H9 (cell line): ENCODE measurements around the gene UQCRC1. TPM values are rescaled to one million over a fixed set of nuclear protein-coding genes. Genes with fewer than 3 reads are reported as not detected.

Experiments used
- DNase-seq: peaks from one replicate; pipeline ENCODE4 v3.0.0-alpha.2; 2017
- H2AFZ ChIP-seq: one replicate; pipeline ENCODE4 v1.6.1; 2013; ENCODE audit warnings: mild to moderate bottlenecking, low read length, control low read depth, moderate library complexity
- H2AK5ac ChIP-seq: 2 replicates; pipeline ENCODE4 v1.6.1; 2013; ENCODE audit warnings: low read length, control low read depth, mixed read lengths; ENCODE audit not compliant: insufficient read length
- H2BK120ac ChIP-seq: one replicate; pipeline ENCODE4 v1.6.1; 2013; ENCODE audit warnings: low read depth, mild to moderate bottlenecking, low read length, control low read depth, inconsistent platforms; ENCODE audit not compliant: poor library complexity, severe bottlenecking
- H2BK12ac ChIP-seq: 2 replicates; pipeline ENCODE4 v1.6.1; 2013; ENCODE audit warnings: low read length, control low read depth, mixed read lengths, low read depth; ENCODE audit not compliant: insufficient read length
- H2BK15ac ChIP-seq: 2 replicates; pipeline ENCODE4 v1.6.1; 2013; ENCODE audit warnings: low read depth, low read length, control low read depth
- H2BK20ac ChIP-seq: one replicate; pipeline ENCODE4 v1.6.1; 2013; ENCODE audit warnings: low read depth, mild to moderate bottlenecking, low read length, control low read depth, inconsistent platforms; ENCODE audit not compliant: poor library complexity, severe bottlenecking
- H2BK5ac ChIP-seq: 2 replicates; pipeline ENCODE4 v1.6.1; 2013; ENCODE audit warnings: low read length, control low read depth, mixed read lengths; ENCODE audit not compliant: insufficient read length
- H3K14ac ChIP-seq: 2 replicates; pipeline ENCODE4 v1.6.1; 2013; ENCODE audit warnings: low read length, control low read depth; ENCODE audit not compliant: insufficient read depth
- H3K18ac ChIP-seq: 2 replicates; pipeline ENCODE4 v1.6.1; 2013; ENCODE audit warnings: low read depth, mild to moderate bottlenecking, mixed read lengths, low read length, control low read depth; ENCODE audit not compliant: insufficient read length
- H3K23ac ChIP-seq: 2 replicates; pipeline ENCODE4 v1.6.1; 2013; ENCODE audit warnings: low read length, control low read depth, mixed read lengths, low read depth; ENCODE audit not compliant: insufficient read length
- H3K23me2 ChIP-seq: 2 replicates; pipeline ENCODE4 v1.6.1; 2013; ENCODE audit warnings: low read depth, mild to moderate bottlenecking, mixed read lengths, low read length, control low read depth; ENCODE audit not compliant: insufficient read length, poor library complexity, severe bottlenecking
- H3K27ac ChIP-seq: 2 replicates; pipeline ENCODE4 v1.5.1; 2013; ENCODE audit warnings: low read length, control low read depth, mixed read lengths, low read depth; ENCODE audit not compliant: insufficient read length
- H3K27me3 ChIP-seq: 2 replicates; pipeline ENCODE4 v1.6.1; 2013; ENCODE audit warnings: low read length, control low read depth, inconsistent platforms; ENCODE audit not compliant: insufficient read depth
- H3K4ac ChIP-seq: 2 replicates; pipeline ENCODE4 v1.6.1; 2013; ENCODE audit warnings: low read depth, mild to moderate bottlenecking, control low read depth, inconsistent platforms, low read length, moderate library complexity
- H3K4me1 ChIP-seq: 2 replicates; pipeline ENCODE4 v1.6.1; 2013; ENCODE audit warnings: low read length, control low read depth, inconsistent platforms; ENCODE audit not compliant: insufficient read depth
- H3K4me2 ChIP-seq: 2 replicates; pipeline ENCODE4 v1.6.1; 2013; ENCODE audit warnings: low read length, control low read depth, mixed read lengths; ENCODE audit not compliant: insufficient read length, insufficient read depth
- H3K56ac ChIP-seq: 2 replicates; pipeline ENCODE4 v1.6.1; 2013; ENCODE audit warnings: low read depth, mild to moderate bottlenecking, mixed read lengths, low read length, control low read depth; ENCODE audit not compliant: insufficient read length
- H3K79me1 ChIP-seq: 2 replicates; pipeline ENCODE4 v1.6.1; 2013; ENCODE audit warnings: low read depth, mild to moderate bottlenecking, moderate library complexity, low read length, control low read depth, inconsistent platforms; ENCODE audit not compliant: insufficient read depth, poor library complexity, severe bottlenecking
- H3K79me2 ChIP-seq: 2 replicates; pipeline ENCODE4 v1.6.1; 2013; ENCODE audit warnings: low read length, control low read depth, inconsistent platforms; ENCODE audit not compliant: insufficient read depth
- H3K9ac ChIP-seq: 2 replicates; pipeline ENCODE4 v1.6.1; 2013; ENCODE audit warnings: low read length, control low read depth, mixed read lengths; ENCODE audit not compliant: insufficient read length; ENCODE audit errors: extremely low read depth
- H3K9me3 ChIP-seq: one replicate; pipeline ENCODE4 v1.6.1; 2013; ENCODE audit warnings: low read depth, low read length, inconsistent platforms; ENCODE audit not compliant: control insufficient read depth
- H3T11ph ChIP-seq: one replicate; pipeline ENCODE4 v1.6.1; 2013; ENCODE audit warnings: mild to moderate bottlenecking, low read length, control low read depth, inconsistent platforms
- H4K20me1 ChIP-seq: one replicate; pipeline ENCODE4 v1.6.1; 2013; ENCODE audit not compliant: control insufficient read depth, insufficient read length, insufficient read depth
- H4K5ac ChIP-seq: 2 replicates; pipeline ENCODE4 v1.6.1; 2013; ENCODE audit warnings: low read depth, mild to moderate bottlenecking, mixed read lengths, low read length, control low read depth; ENCODE audit not compliant: insufficient read length
- H4K8ac ChIP-seq: replicated peaks from 2 replicates; pipeline ENCODE4 v1.6.1; 2013; ENCODE audit warnings: low read length, control low read depth, mixed read lengths, low read depth; ENCODE audit not compliant: insufficient read length
- H4K91ac ChIP-seq: 2 replicates; pipeline ENCODE4 v1.6.1; 2013; ENCODE audit warnings: low read depth, mild to moderate bottlenecking, moderate library complexity, mixed read lengths, low read length, control low read depth; ENCODE audit not compliant: insufficient read length
- H3K27ac Mint-ChIP-seq, 3 experiments: 2 replicates in 2 of 3; 3 replicates in 1 of 3; pipeline ENCODE4 v1.8.0; 2020 to 2021; ENCODE audit warnings: mixed read lengths in 3 of 3, mild to moderate bottlenecking in 1 of 3, moderate library complexity in 1 of 3
- H3K27me3 Mint-ChIP-seq: 2 replicates; pipeline ENCODE4 v1.8.0; 2021; ENCODE audit warnings: low read depth, mild to moderate bottlenecking, moderate library complexity, mixed read lengths
- H3K36me3 Mint-ChIP-seq, 3 experiments: 2 replicates in 2 of 3; 3 replicates in 1 of 3; pipeline ENCODE4 v1.8.0; 2020 to 2021; ENCODE audit warnings: low read depth in 3 of 3, mixed read lengths in 3 of 3; ENCODE audit not compliant: insufficient read depth in 1 of 3
- H3K4me1 Mint-ChIP-seq, 2 experiments: 2 replicates each; pipeline ENCODE4 v1.8.0; 2020; ENCODE audit warnings: mixed read lengths in 2 of 2
- H3K4me3 Mint-ChIP-seq, 2 experiments: 2 replicates in 1 of 2; 3 replicates in 1 of 2; pipeline ENCODE4 v1.8.0; 2020 to 2021; ENCODE audit warnings: mild to moderate bottlenecking in 2 of 2, mixed read lengths in 2 of 2, moderate library complexity in 1 of 2
- H3K9me3 Mint-ChIP-seq, 2 experiments: 2 replicates in 1 of 2; 3 replicates in 1 of 2; pipeline ENCODE4 v1.8.0; 2020; ENCODE audit warnings: mild to moderate bottlenecking in 2 of 2, mixed read lengths in 2 of 2, moderate library complexity in 1 of 2
- WGBS: extraction: QIAGEN DNeasy Blood & Tissue Kit; methylation state at CpG from one replicate; pipeline ENCODE4 v1.1.7; 2013; ENCODE audit warnings: missing lambda C conversion rate, low lambda C conversion rate, mixed read lengths; ENCODE audit not compliant: insufficient read length; ENCODE audit errors: extremely low coverage; 5-methylcytosine and 5-hydroxymethylcytosine counted together
- total RNA-seq: library from RNA; stranded (reverse); gene quantifications from 2 replicates; pipeline ENCODE4 v1.2.1, GENCODE V29; 2021
- TF ChIP-seq, protein P1 (sequence below): fragments of 200-600 bp; sonication (generic); conservative IDR thresholded peaks from 3 replicates; pipeline ENCODE4 v1.8.0; 2021; ENCODE audit warnings: antibody characterized with exemption, mild to moderate bottlenecking

Gene UQCRC1
- total RNA-seq, 1 experiment from 2014 or later, result 285 TPM

DNA sequence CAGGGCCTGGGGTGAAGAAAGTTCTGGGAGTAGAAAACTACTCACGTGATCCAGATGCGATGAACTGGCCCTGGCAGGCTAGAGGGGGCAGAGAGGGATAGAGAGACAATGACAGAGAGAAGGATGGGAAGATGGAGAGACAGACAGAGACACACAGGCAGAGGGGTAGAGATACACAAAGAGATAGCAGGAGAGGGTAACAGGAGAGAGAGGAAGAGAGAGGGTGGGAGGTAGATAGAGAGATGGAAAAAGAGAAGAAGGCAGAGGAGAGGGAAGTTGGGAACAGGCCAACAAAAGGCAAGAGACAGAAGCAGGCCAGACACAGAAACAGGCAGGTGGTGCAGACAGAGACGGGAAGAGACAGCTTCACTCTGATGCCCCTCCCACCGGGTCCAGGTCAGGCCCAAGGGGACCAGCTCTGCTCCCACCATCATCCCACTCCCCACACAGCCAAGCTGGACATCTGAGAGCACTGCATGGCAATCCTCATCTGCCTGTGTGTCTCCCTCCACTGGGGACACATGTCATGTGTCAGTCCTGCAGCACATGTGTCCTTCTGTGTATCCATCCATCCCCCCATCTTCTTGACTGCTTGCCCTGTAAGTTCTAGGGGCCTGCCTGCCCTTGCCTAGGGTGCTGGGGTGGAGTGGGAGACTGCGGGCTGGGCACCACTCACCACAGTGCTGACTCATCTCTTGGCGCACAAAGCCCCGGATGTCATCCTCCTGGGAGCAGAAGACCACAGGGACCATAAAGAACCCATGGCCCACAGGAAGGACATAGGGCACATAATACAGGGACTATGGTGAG is 43.6 kb downstream of the UQCRC1 start:
- Histone ChIP-seq H2AFZ (no peak overlapping the region), H4K5ac (no peak overlapping the region), H3K9me3 (no peaks in the 10 kb centered on the region), H3K79me1 (no peaks in the 10 kb centered on the region), H3K18ac (no peak overlapping the region), H3K4me2 (no peak overlapping the region), H3K23ac (no peak overlapping the region), H3K4ac (no peak overlapping the region), H4K91ac (no peak overlapping the region), H2BK120ac (no peak overlapping the region), H3K4me1 (peaks cover 2% of the 10 kb centered on the region; the same call in 1 of the 2 replicates), H3K23me2 (no peaks in the 10 kb centered on the region), H4K8ac (no peak overlapping the region), H2BK15ac (no peak overlapping the region), H3K79me2 (no peaks in the 10 kb centered on the region), H3T11ph (no peak overlapping the region), H4K20me1 (no peaks in the 10 kb centered on the region), H3K27ac (no peak overlapping the region), H2AK5ac (no peak overlapping the region), H3K27me3 (no peaks in the 10 kb centered on the region), H3K56ac (no peak overlapping the region), H2BK5ac (no peak overlapping the region), H2BK20ac (no peak overlapping the region), H2BK12ac (no peak overlapping the region), H3K14ac (no peak overlapping the region), H3K9ac (no peak overlapping the region)
- no peak for DNase-seq
- Mint-ChIP-seq H3K36me3 (peaks cover 0 to 18% (median 0%) of the 10 kb centered on the region in 3 experiments; a peak in 3 of 7 replicates), H3K27me3 (peaks cover 2% of the 10 kb centered on the region; the same call in 1 of the 2 replicates), H3K4me1 (peaks cover 22 to 24% of the 10 kb centered on the region in 2 experiments), H3K4me3 (no peak overlapping the region), H3K9me3 (no peaks in the 10 kb centered on the region; a peak in 1 of 5 replicates), H3K27ac (peak overlapping the region in 1 of 3 experiments; percentile 0; a peak in 3 of 7 replicates)
- TF ChIP-seq, protein P1, sequence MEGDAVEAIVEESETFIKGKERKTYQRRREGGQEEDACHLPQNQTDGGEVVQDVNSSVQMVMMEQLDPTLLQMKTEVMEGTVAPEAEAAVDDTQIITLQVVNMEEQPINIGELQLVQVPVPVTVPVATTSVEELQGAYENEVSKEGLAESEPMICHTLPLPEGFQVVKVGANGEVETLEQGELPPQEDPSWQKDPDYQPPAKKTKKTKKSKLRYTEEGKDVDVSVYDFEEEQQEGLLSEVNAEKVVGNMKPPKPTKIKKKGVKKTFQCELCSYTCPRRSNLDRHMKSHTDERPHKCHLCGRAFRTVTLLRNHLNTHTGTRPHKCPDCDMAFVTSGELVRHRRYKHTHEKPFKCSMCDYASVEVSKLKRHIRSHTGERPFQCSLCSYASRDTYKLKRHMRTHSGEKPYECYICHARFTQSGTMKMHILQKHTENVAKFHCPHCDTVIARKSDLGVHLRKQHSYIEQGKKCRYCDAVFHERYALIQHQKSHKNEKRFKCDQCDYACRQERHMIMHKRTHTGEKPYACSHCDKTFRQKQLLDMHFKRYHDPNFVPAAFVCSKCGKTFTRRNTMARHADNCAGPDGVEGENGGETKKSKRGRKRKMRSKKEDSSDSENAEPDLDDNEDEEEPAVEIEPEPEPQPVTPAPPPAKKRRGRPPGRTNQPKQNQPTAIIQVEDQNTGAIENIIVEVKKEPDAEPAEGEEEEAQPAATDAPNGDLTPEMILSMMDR, result no peak
- no CpG with 5 or more reads among the region's 7 CpGs for WGBS
